ENCODE measurements around the gene COL4A2.

The COL4A2 gene

DNA sequence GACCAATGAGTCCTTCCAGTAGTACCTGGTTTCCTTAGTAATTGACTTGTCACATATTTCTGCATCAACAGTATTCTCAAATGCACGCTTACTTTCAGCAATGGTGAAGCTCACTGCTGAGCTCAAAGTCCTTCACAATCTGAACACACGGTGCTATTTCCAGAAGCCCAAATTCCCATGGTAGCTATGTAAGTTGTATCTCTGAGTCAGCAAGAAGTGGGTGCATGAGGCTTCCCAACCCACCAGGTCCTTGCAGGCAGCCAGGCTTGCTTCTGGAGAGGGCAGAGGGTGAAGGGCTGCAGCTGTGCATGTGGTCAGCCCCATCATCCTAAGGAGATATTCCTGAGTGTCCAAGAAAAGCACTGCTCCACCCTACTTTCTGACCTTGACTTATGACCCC, 25.7 kb downstream of the COL4A2 start:
- ChIA-PET CTCF (no interaction called here), POLR2A (ENCODE audit: low non-redundant PET) (no interaction called here)
- no peak for DNase-seq (ENCODE audit: low spot score)
- TF ChIP-seq, protein P1, sequence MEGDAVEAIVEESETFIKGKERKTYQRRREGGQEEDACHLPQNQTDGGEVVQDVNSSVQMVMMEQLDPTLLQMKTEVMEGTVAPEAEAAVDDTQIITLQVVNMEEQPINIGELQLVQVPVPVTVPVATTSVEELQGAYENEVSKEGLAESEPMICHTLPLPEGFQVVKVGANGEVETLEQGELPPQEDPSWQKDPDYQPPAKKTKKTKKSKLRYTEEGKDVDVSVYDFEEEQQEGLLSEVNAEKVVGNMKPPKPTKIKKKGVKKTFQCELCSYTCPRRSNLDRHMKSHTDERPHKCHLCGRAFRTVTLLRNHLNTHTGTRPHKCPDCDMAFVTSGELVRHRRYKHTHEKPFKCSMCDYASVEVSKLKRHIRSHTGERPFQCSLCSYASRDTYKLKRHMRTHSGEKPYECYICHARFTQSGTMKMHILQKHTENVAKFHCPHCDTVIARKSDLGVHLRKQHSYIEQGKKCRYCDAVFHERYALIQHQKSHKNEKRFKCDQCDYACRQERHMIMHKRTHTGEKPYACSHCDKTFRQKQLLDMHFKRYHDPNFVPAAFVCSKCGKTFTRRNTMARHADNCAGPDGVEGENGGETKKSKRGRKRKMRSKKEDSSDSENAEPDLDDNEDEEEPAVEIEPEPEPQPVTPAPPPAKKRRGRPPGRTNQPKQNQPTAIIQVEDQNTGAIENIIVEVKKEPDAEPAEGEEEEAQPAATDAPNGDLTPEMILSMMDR (conservative IDR thresholded peaks at IDR 0.05; ENCODE audit: low read depth), result no peak
- H3K27ac ChIP-seq, result no peak overlapping the region

DNA sequence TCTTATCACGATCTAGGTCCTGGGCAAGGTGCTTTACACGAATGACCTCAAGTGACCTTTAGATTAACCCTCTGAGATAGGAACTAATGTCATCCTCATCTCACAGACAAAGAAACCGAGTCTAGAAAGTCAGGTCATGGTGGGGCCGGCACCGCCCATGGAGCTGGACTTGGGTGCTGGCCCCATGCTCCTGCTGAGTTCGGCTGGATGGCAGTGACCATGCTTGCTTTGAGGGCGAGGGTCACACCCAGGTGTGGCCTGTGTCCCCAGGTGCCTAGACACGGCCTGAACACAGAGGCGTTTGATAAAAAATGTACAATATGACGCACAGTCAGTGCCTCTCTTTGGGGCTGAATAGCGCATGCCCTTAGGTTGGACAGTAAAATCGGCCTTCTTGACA, 26.8 kb downstream of the COL4A2 start:
- CTCF ChIA-PET, result interaction anchor here (0.5 kb wide), 1 partner anchor 10 kb away, joined by 6 read pairs; no protein-coding TSS in a partner anchor

DNA sequence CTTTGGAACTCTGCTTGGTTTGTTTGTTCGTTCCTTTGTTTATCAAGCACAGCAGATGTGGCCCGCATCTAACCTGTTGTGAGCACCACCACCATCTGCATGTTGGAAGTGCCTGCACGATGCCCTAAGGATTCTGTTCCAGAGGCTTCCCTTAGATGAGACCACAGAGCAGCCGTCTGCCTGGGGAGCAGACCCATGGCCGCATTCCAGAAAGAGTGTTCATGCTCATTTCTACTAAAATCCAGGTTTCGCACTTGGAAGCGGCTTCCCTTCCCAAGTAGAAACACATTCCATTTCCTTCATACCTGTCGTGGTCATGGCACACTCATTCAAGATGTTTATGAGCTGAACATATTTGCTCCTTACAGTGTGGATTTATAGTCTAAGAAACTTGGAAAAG, 27.2 kb downstream of the COL4A2 start:
- CTCF ChIA-PET, result no interaction called here
- no peak overlapping the region for H3K27ac ChIP-seq
- POLR2A ChIA-PET (ENCODE audit: low non-redundant PET), result no interaction called here
- DNase-seq (ENCODE audit: low spot score), result no peak
- TF ChIP-seq, protein P1 (conservative IDR thresholded peaks at IDR 0.05; ENCODE audit: low read depth), result no peak

More for the DNA sequence above, 26.8 kb downstream of the COL4A2 start:
- POLR2A ChIA-PET (ENCODE audit: low non-redundant PET), result no interaction called here
- TF ChIP-seq, protein P1 (conservative IDR thresholded peaks at IDR 0.05; ENCODE audit: low read depth), result no peak
- no peak for DNase-seq (ENCODE audit: low spot score)
- no peak overlapping the region for H3K27ac ChIP-seq

DNA sequence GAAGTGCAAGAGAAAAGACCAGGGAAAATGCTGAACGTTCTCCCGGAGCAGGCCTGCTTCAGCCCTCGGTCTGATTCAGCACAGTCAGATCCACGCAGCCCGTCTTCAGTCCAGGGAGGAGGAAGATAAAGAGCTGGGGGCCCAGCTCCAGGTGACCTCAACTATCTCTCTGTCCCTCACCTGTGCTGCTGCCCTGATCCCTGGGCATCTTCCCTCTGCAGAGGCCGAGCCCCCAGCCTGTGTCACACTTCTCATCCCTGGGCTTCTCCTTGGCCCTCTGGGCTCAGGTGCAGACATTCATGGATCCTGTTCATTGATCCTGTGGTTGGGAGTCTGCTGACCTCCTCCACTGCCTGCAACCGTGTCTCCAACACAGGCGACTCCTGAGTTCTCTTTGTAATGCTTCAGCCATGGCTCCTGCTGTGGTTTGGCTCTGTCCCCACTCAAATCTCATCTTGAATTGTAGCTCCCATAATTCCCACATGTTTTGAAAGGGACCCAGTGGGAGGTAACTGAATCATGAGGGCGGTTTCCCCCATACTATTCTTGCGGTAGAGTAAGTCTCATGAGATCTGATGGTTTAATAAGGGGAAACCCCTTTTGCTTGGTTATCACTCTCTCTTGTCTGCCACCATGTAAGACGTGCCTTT, 27.9 kb downstream of the COL4A2 start:
- ChIA-PET POLR2A (ENCODE audit: low non-redundant PET) (no interaction called here), CTCF (no interaction called here)
- H3K27ac ChIP-seq, result no peak overlapping the region
- no peak for DNase-seq (ENCODE audit: low spot score)
- TF ChIP-seq, protein P1 (conservative IDR thresholded peaks at IDR 0.05; ENCODE audit: low read depth), result no peak

DNA sequence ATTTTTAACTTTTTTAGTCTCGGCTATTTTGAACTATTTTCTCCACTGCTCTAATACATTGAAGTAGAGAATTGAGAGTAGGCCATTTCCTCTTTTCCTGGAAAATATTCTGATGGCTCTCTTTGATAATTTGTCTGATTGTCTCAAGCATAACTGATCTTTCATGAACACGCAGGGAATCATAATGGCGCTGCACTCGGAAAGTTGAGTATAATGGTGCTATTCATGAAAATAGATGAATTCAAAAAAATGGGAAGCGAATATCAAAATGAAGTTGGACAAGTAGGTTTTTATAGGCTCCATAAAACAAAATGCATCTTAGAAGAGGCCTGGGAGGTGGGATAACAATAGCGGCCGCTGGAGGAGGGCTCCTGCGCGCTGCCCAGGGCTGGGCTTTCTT, 29.0 kb downstream of the COL4A2 start:
- ChIA-PET POLR2A (ENCODE audit: low non-redundant PET) (no interaction called here), CTCF (no interaction called here)
- TF ChIP-seq, protein P1 (conservative IDR thresholded peaks at IDR 0.05; ENCODE audit: low read depth), result no peak
- H3K27ac ChIP-seq, result no peak overlapping the region
- DNase-seq (ENCODE audit: low spot score), result no peak

DNA sequence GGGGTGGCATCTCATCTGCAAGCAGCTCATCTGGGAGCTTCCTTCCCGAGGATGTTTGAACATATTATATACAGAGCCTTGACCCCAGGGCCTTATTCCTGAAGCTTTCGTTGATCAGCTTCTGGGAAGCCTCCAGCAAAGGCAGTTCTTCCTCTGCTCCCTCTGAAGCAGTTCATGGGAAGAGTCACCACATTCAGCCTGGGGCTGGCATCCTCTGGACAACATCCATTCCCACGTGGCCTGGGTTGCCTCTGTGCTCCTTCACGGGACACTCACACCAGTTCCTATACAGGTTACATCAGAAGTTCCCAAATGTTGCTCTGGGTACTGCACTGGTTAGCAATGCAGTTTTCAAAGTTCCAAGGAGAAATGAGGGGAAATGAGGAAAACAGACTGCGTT, 29.6 kb downstream of the COL4A2 start:
- H3K27ac ChIP-seq, result no peak overlapping the region
- TF ChIP-seq, protein P1 (conservative IDR thresholded peaks at IDR 0.05; ENCODE audit: low read depth), result no peak
- ChIA-PET CTCF (no interaction called here), POLR2A (ENCODE audit: low non-redundant PET) (no interaction called here)
- no peak for DNase-seq (ENCODE audit: low spot score)

Data from RWPE1 (cell line).